ENCODE data around the gene ACOXL.
"Not testable (repeated sequence)": the region's sequence is repeated elsewhere in the genome, so short reads cannot be mapped to it uniquely, and the experiment has no call there.

ACOXL gene

GRCh38 chr2:110832740-110833139, 100.4 kb downstream of the ACOXL start:
- no peak for DNase-seq

GRCh38 chr2:110834134-110834827, 101.9 kb downstream of the ACOXL start:
- no peak for DNase-seq

GRCh38 chr2:110836671-110837070, 104.3 kb downstream of the ACOXL start:
- DNase-seq: no peak

GRCh38 chr2:110837446-110838409, 105.4 kb downstream of the ACOXL start:
- no peak for DNase-seq

GRCh38 chr2:110838657-110839384, 106.4 kb downstream of the ACOXL start:
- DNase-seq: no peak

- no peak for DNase-seq
Measured at GRCh38 chr2:110840508-110840907, 108.1 kb downstream of the ACOXL start.

- no peak for DNase-seq
Measured at GRCh38 chr2:110842048-110842447, 109.7 kb downstream of the ACOXL start.

- DNase-seq: no peak
Measured at GRCh38 chr2:110843496-110843895, 111.1 kb downstream of the ACOXL start.

- DNase-seq: no peak
Measured at GRCh38 chr2:110843959-110844510, 111.7 kb downstream of the ACOXL start.

GRCh38 chr2:110847651-110848050, 115.3 kb downstream of the ACOXL start:
- no peak for DNase-seq

- DNase-seq: no peak
Measured at GRCh38 chr2:110848071-110848470, 115.7 kb downstream of the ACOXL start.

GRCh38 chr2:110848519-110849030, 116.2 kb downstream of the ACOXL start:
- DNase-seq: no peak

GRCh38 chr2:110851531-110851930, 119.2 kb downstream of the ACOXL start:
- DNase-seq: no peak

- DNase-seq: no peak
Measured at GRCh38 chr2:110852051-110852450, 119.7 kb downstream of the ACOXL start.

GRCh38 chr2:110852541-110853263, 120.3 kb downstream of the ACOXL start:
- DNase-seq: no peak

GRCh38 chr2:110853516-110853915, 121.1 kb downstream of the ACOXL start:
- peak; percentile 75 for DNase-seq

- DNase-seq: no peak
Measured at GRCh38 chr2:110853948-110854347, 121.6 kb downstream of the ACOXL start.

GRCh38 chr2:110854355-110855081, 122.1 kb downstream of the ACOXL start:
- DNase-seq: no peak

- DNase-seq: not testable (repeated sequence)
Measured at GRCh38 chr2:110855841-110856240, 123.5 kb downstream of the ACOXL start.

- DNase-seq: no peak
Measured at GRCh38 chr2:110858135-110858725, 125.9 kb downstream of the ACOXL start.

All from hematopoietic multipotent progenitor cell treated with erythropoietin and hydrocortisone succinate and interleukin-3 and kit ligand, for 6 days (in vitro differentiated cells).